GM18502 (cell line): ENCODE data around the gene PTDSS2.
"Not testable (repeated sequence)": the region's sequence is repeated elsewhere in the genome, so short reads cannot be mapped to it uniquely, and the experiment has no call there.

Source experiments
- ATAC-seq: cut with Tn5 transposase; IDR thresholded peaks from one replicate; pipeline ENCODE4 v1.9.1; 2021; ENCODE audit warnings: mild to moderate bottlenecking; ENCODE audit not compliant: unreplicated experiment, poor library complexity

The PTDSS2 gene

GRCh38 chr11:464316-464715 is 14.2 kb downstream of the PTDSS2 start:
- no peak for ATAC-seq

GRCh38 chr11:465896-466530 is 15.9 kb downstream of the PTDSS2 start:
- no peak for ATAC-seq

- ATAC-seq, result no peak
Observed at GRCh38 chr11:468036-468435, 18.0 kb downstream of the PTDSS2 start.

- no peak for ATAC-seq
Observed at GRCh38 chr11:468493-468892, 18.4 kb downstream of the PTDSS2 start.

GRCh38 chr11:469026-469683 is 19.1 kb downstream of the PTDSS2 start:
- not testable (repeated sequence) for ATAC-seq

- no peak for ATAC-seq
Observed at GRCh38 chr11:469684-470560, 19.8 kb downstream of the PTDSS2 start.

- no peak for ATAC-seq
Observed at GRCh38 chr11:471468-472145, 21.5 kb downstream of the PTDSS2 start.

GRCh38 chr11:472272-472671 is 22.2 kb downstream of the PTDSS2 start:
- no peak for ATAC-seq

- ATAC-seq, result no peak
Observed at GRCh38 chr11:472816-473215, 22.7 kb downstream of the PTDSS2 start.

GRCh38 chr11:473415-473814 is 23.3 kb downstream of the PTDSS2 start:
- no peak for ATAC-seq

GRCh38 chr11:473962-474785 is 24.1 kb downstream of the PTDSS2 start:
- ATAC-seq, result no peak

GRCh38 chr11:474914-475506 is 24.9 kb downstream of the PTDSS2 start:
- no peak for ATAC-seq

- ATAC-seq, result no peak
Observed at GRCh38 chr11:475941-476340, 25.9 kb downstream of the PTDSS2 start.

- ATAC-seq, result no peak
Observed at GRCh38 chr11:476416-476815, 26.3 kb downstream of the PTDSS2 start.

- no peak for ATAC-seq
Observed at GRCh38 chr11:477052-477715, 27.1 kb downstream of the PTDSS2 start.

- no peak for ATAC-seq
Observed at GRCh38 chr11:479311-479710, 29.2 kb downstream of the PTDSS2 start.

GRCh38 chr11:484616-485015 is 34.5 kb downstream of the PTDSS2 start:
- ATAC-seq, result no peak

GRCh38 chr11:486189-486588 is 36.1 kb downstream of the PTDSS2 start:
- ATAC-seq, result no peak

GRCh38 chr11:487571-488021 is 37.5 kb downstream of the PTDSS2 start:
- ATAC-seq, result no peak
